KOPT-K1 (cell line): ENCODE measurements around the gene IFFO2.

ENCODE experiments used
- H3K27ac ChIP-seq: fragments of 200-600 bp; sonication (generic); 2 replicates; pipeline ENCODE4 v1.5.1; 2016; ENCODE audit warnings: antibody characterized with exemption, mild to moderate bottlenecking, low read depth, low read length; ENCODE audit not compliant: poor library complexity, severe bottlenecking
- H3K36me3 ChIP-seq: fragments of 200-600 bp; sonication (generic); 2 replicates; pipeline ENCODE4 v1.5.1; 2017; ENCODE audit warnings: antibody characterized with exemption, mild to moderate bottlenecking, low read length, moderate library complexity; ENCODE audit not compliant: insufficient read depth
- H3K9me3 ChIP-seq: fragments of 200-600 bp; sonication (generic); 2 replicates; pipeline ENCODE4 v1.5.1; 2017; ENCODE audit warnings: antibody characterized with exemption, low read length, mild to moderate bottlenecking; ENCODE audit not compliant: insufficient read depth, poor library complexity, severe bottlenecking

IFFO2 gene

GRCh38 chr1:18926315-18927081 lies 30.0 kb downstream of the IFFO2 start:
- no peaks in the 10 kb centered on the region for H3K36me3 ChIP-seq
- no peaks in the 10 kb centered on the region for H3K9me3 ChIP-seq
- peak overlapping the region; percentile 94 for H3K27ac ChIP-seq

- Histone ChIP-seq H3K9me3 (no peaks in the 10 kb centered on the region), H3K27ac (no peak overlapping the region), H3K36me3 (no peaks in the 10 kb centered on the region)
These were observed 31.2 kb downstream of the IFFO2 start for GRCh38 chr1:18925279-18925678.

GRCh38 chr1:18924221-18924691 lies 32.2 kb downstream of the IFFO2 start:
- no peak overlapping the region for H3K27ac ChIP-seq
- no peaks in the 10 kb centered on the region for H3K9me3 ChIP-seq

GRCh38 chr1:18923756-18924211 lies 32.7 kb downstream of the IFFO2 start:
- Histone ChIP-seq H3K27ac (no peak overlapping the region), H3K36me3 (no peaks in the 10 kb centered on the region), H3K9me3 (no peaks in the 10 kb centered on the region)

More at GRCh38 chr1:18924221-18924691, 32.2 kb downstream of the IFFO2 start:
- no peaks in the 10 kb centered on the region for H3K36me3 ChIP-seq

- no peaks in the 10 kb centered on the region for H3K36me3 ChIP-seq
- no peak overlapping the region for H3K27ac ChIP-seq
- no peaks in the 10 kb centered on the region for H3K9me3 ChIP-seq
These were observed 33.4 kb downstream of the IFFO2 start for GRCh38 chr1:18922848-18923755.

GRCh38 chr1:18922319-18922726 lies 34.2 kb downstream of the IFFO2 start:
- H3K9me3 ChIP-seq, result no peaks in the 10 kb centered on the region
- no peaks in the 10 kb centered on the region for H3K36me3 ChIP-seq
- no peak overlapping the region for H3K27ac ChIP-seq

GRCh38 chr1:18921516-18922251 lies 34.8 kb downstream of the IFFO2 start:
- H3K9me3 ChIP-seq, result no peaks in the 10 kb centered on the region
- H3K27ac ChIP-seq, result no peak overlapping the region
- H3K36me3 ChIP-seq, result no peaks in the 10 kb centered on the region

- H3K27ac ChIP-seq, result no peak overlapping the region
- no peaks in the 10 kb centered on the region for H3K9me3 ChIP-seq
- H3K36me3 ChIP-seq, result no peaks in the 10 kb centered on the region
These were observed 35.5 kb downstream of the IFFO2 start for GRCh38 chr1:18920931-18921330.

- H3K9me3 ChIP-seq, result no peaks in the 10 kb centered on the region
- no peak overlapping the region for H3K27ac ChIP-seq
- no peaks in the 10 kb centered on the region for H3K36me3 ChIP-seq
These were observed 36.5 kb downstream of the IFFO2 start for GRCh38 chr1:18919956-18920355.

GRCh38 chr1:18919197-18919905 lies 37.1 kb downstream of the IFFO2 start:
- no peaks in the 10 kb centered on the region for H3K36me3 ChIP-seq
- H3K27ac ChIP-seq, result no peak overlapping the region
- no peaks in the 10 kb centered on the region for H3K9me3 ChIP-seq

- no peaks in the 10 kb centered on the region for H3K9me3 ChIP-seq
- no peaks in the 10 kb centered on the region for H3K36me3 ChIP-seq
- no peak overlapping the region for H3K27ac ChIP-seq
These were observed 38.1 kb downstream of the IFFO2 start for GRCh38 chr1:18918417-18918816.

GRCh38 chr1:18917071-18917799 lies 39.2 kb downstream of the IFFO2 start:
- no peaks in the 10 kb centered on the region for H3K9me3 ChIP-seq
- H3K27ac ChIP-seq, result no peak overlapping the region
- no peaks in the 10 kb centered on the region for H3K36me3 ChIP-seq

GRCh38 chr1:18915341-18915740 lies 41.1 kb downstream of the IFFO2 start:
- Histone ChIP-seq H3K9me3 (no peaks in the 10 kb centered on the region), H3K36me3 (no peaks in the 10 kb centered on the region), H3K27ac (no peak overlapping the region)
